GM23338 (cell line): ENCODE measurements around the gene C2orf42. TPM values are rescaled to one million over a fixed set of nuclear protein-coding genes. Genes with fewer than 3 reads are reported as not detected.

Experiments
- ATAC-seq: fragments of 200-7000 bp; cut with Tn5 transposase; 3 replicates; pipeline ENCODE4 v1.9.1; 2020
- DNase-seq: peaks from one replicate; pipeline ENCODE4 v3.0.0-alpha.2; 2015; ENCODE audit warnings: low spot score
- H2AFZ ChIP-seq: fragments of 200-600 bp; sonication (generic); 2 replicates; pipeline ENCODE4 v1.8.0; 2016; ENCODE audit warnings: antibody characterized with exemption, mild to moderate bottlenecking, moderate library complexity
- H3F3A ChIP-seq: fragments of 200-600 bp; sonication (generic); replicated peaks from 2 replicates; pipeline ENCODE4 v1.8.0; 2017; ENCODE audit warnings: antibody characterized with exemption, mixed run types, low read depth
- H3K27ac ChIP-seq: fragments of 200-600 bp; sonication (generic); 2 replicates; pipeline ENCODE4 v1.6.1; 2016; ENCODE audit warnings: low read depth
- H3K27me3 ChIP-seq: fragments of 200-600 bp; sonication (generic); 2 replicates; pipeline ENCODE4 v1.8.0; 2016; ENCODE audit warnings: mild to moderate bottlenecking, mixed run types, moderate library complexity; ENCODE audit not compliant: insufficient read depth
- H3K36me3 ChIP-seq: fragments of 200-600 bp; sonication (generic); 2 replicates; pipeline ENCODE4 v1.8.0; 2016; ENCODE audit warnings: mild to moderate bottlenecking; ENCODE audit not compliant: insufficient read depth
- H3K4me1 ChIP-seq: fragments of 200-600 bp; sonication (generic); 2 replicates; pipeline ENCODE4 v1.8.0; 2016; ENCODE audit warnings: mild to moderate bottlenecking, moderate library complexity; ENCODE audit not compliant: insufficient read depth
- H3K4me2 ChIP-seq: fragments of 200-600 bp; sonication (generic); 2 replicates; pipeline ENCODE4 v1.7.1; 2017; ENCODE audit warnings: mixed run types
- H3K4me3 ChIP-seq: fragments of 200-600 bp; sonication (generic); 2 replicates; pipeline ENCODE4 v1.6.1; 2016; ENCODE audit warnings: mixed run types
- H3K79me2 ChIP-seq: fragments of 200-600 bp; sonication (generic); replicated peaks from 2 replicates; pipeline ENCODE4 v1.8.0; 2017; ENCODE audit warnings: mild to moderate bottlenecking; ENCODE audit not compliant: insufficient read depth
- H3K9me2 ChIP-seq: fragments of 200-600 bp; sonication (generic); 2 replicates; pipeline ENCODE4 v1.8.0; 2017; ENCODE audit not compliant: insufficient read depth
- H4K20me1 ChIP-seq: fragments of 200-600 bp; sonication (generic); replicated peaks from 2 replicates; pipeline ENCODE4 v1.8.0; 2017; ENCODE audit warnings: mild to moderate bottlenecking; ENCODE audit not compliant: insufficient read depth
- H3K27ac Mint-ChIP-seq: 2 replicates; pipeline ENCODE4 v1.8.0; 2020; ENCODE audit warnings: inconsistent platforms, mild to moderate bottlenecking, moderate library complexity, mixed read lengths
- H3K27me3 Mint-ChIP-seq: 3 replicates; pipeline ENCODE4 v1.8.0; 2022; ENCODE audit warnings: low read depth, mild to moderate bottlenecking, moderate library complexity, mixed read lengths, inconsistent platforms; ENCODE audit not compliant: insufficient read depth, poor library complexity
- H3K36me3 Mint-ChIP-seq: 3 replicates; pipeline ENCODE4 v1.8.0; 2021; ENCODE audit warnings: low read depth, mild to moderate bottlenecking, inconsistent platforms, moderate library complexity, mixed read lengths
- H3K4me1 Mint-ChIP-seq: 3 replicates; pipeline ENCODE4 v1.8.0; 2020; ENCODE audit warnings: mild to moderate bottlenecking, inconsistent platforms, mixed read lengths
- H3K4me3 Mint-ChIP-seq: 3 replicates; pipeline ENCODE4 v1.8.0; 2021; ENCODE audit warnings: moderate library complexity, mild to moderate bottlenecking, inconsistent platforms, mixed read lengths
- H3K9me3 Mint-ChIP-seq: 3 replicates; pipeline ENCODE4 v1.8.0; 2020; ENCODE audit warnings: moderate library complexity, mild to moderate bottlenecking, inconsistent platforms, mixed read lengths
- NANOG ChIP-seq: IDR thresholded peaks from 2 replicates; pipeline ENCODE4 v1.6.1; 2016; ENCODE audit warnings: antibody characterized with exemption, borderline replicate concordance
- REST ChIP-seq: IDR thresholded peaks from one replicate; pipeline ENCODE4 v1.6.1; 2018; ENCODE audit warnings: antibody characterized with exemption; ENCODE audit not compliant: unreplicated experiment
- ZNF331 ChIP-seq: fragments of 250-450 bp; sonication (Bioruptor Pico); IDR thresholded peaks from 2 replicates; pipeline ENCODE4 v1.5.0; 2020; ENCODE audit warnings: low read depth, mild to moderate bottlenecking, moderate library complexity
- ZNF462 ChIP-seq: fragments of 250-450 bp; sonication (Bioruptor Pico); IDR thresholded peaks from 2 replicates; pipeline ENCODE4 v1.5.0; 2020; ENCODE audit warnings: mild to moderate bottlenecking, moderate library complexity
- polyA plus RNA-seq: library from polyadenylated mRNA; unstranded; fragments of >200 nt; fragmentation: Nextera tagmentation; extraction: Ambion mirVana; gene quantifications from 2 replicates; pipeline ENCODE4 v1.2.1, GENCODE V29; 2016
- total RNA-seq: library from RNA; depleted of rRNA; stranded (reverse); fragments of >200 nt; shearing (Covaris generic); gene quantifications from 2 replicates; pipeline ENCODE4 v1.2.3, GENCODE V29; 2014

The C2orf42 gene
- total and polyA plus RNA-seq, 2 experiments from 2014 or later, result 4.3 to 6.9 TPM

GRCh38 chr2:70161069-70161534, 29.7 kb downstream of the C2orf42 start (continued):
- no peak for TF ChIP-seq ZNF462 (CRISPR knock-in tag)

- DNase-seq (no peak), ATAC-seq (no peak)
- Histone ChIP-seq H3K27me3 (no peaks in the 10 kb centered on the region), H3K9me2 (no peaks in the 10 kb centered on the region), H3K4me1 (no peaks in the 10 kb centered on the region), H4K20me1 (no peaks in the 10 kb centered on the region), H3K27ac (peak overlapping the region; percentile 70), H3F3A (no peaks in the 10 kb centered on the region), H3K4me3 (no peak overlapping the region), H2AFZ (no peak overlapping the region), H3K79me2 (no peaks in the 10 kb centered on the region), H3K36me3 (peaks cover 9% of the 10 kb centered on the region; the same call in 1 of the 2 replicates), H3K4me2 (no peak overlapping the region)
- peaks cover 24% of the 10 kb centered on the region for H3K36me3 Mint-ChIP-seq
- H3K4me1 Mint-ChIP-seq, result peaks cover 3% of the 10 kb centered on the region; the same call in 2 of the 3 replicates
- peak overlapping the region; percentile 6; the same call in 1 of the 2 replicates for H3K27ac Mint-ChIP-seq
- no peak overlapping the region for H3K4me3 Mint-ChIP-seq
- no peaks in the 10 kb centered on the region for H3K9me3 Mint-ChIP-seq
- peaks cover 2% of the 10 kb centered on the region for H3K27me3 Mint-ChIP-seq
- TF ChIP-seq NANOG (no peak), REST (no peak), ZNF462 (CRISPR knock-in tag) (no peak), ZNF331 (CRISPR knock-in tag) (no peak)
These were observed 30.3 kb downstream of the C2orf42 start for GRCh38 chr2:70160545-70160944.
